GM19452 (cell line): ENCODE measurements around the gene TARDBP.
"Not testable (repeated sequence)": the region's sequence is repeated elsewhere in the genome, so short reads cannot be mapped to it uniquely, and the experiment has no call there.

Experiments
- ATAC-seq: cut with Tn5 transposase; IDR thresholded peaks from one replicate; pipeline ENCODE4 v1.9.1; 2021; ENCODE audit not compliant: unreplicated experiment

The TARDBP gene

GRCh38 chr1:10992004-10992403 lies 20.4 kb upstream of the TARDBP start:
- not testable (repeated sequence) for ATAC-seq

DNA sequence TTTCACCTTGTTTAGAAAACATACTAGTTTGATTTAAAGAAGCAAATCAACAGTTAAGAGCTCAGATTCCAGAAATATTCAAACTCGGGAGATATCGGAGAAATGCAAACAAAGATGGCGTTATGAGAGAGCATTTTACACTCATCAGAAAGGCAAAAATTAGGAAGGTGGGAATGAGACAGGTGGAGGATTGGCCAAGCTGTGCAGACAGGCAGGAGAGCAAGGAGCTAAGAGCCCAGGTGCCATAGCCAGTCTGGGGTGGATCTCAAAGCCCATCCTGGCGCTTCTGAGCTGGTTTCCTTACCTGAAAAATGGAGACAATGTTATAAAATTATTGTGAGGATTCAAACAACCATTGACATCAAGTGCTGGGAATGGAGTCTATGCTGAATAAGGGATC lies 19.6 kb upstream of the TARDBP start:
- ATAC-seq, result no peak

DNA sequence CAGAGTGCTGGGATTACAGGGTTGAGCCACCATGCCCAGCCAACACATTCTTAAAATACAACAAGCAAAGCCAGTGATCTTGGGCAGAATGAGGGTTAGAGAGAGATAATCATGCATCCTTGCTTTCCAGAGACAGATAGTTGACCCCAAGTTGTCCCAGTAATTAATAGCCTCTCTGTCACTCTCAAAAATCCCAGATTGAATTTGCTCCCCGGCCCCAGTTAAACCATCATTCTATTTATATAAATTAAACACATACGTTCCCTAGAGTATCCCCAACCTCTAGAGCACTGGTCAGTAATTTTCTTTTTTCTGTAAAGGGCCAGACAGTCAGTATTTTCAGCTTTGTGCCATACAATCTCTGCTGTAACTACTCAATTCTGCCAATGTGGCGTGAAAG lies 16.4 kb upstream of the TARDBP start:
- no peak for ATAC-seq

DNA sequence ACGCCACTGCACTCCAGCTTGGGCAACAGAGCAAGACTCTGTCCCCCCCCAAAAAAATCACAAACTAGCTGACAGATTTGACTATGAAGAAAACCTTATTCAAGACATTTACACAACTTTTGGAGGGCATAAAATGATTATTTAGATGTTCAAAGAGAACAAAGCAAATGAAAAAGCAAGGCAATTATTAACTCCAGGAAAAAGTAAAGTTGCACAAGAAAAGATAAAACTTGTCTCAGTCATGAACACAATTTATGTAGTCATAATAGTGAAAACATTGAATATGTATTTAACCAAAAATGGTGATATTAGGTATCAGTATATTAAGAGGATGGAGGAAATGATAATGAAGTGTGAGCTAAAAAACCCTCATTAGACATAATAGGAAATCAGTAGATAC lies 11.9 kb upstream of the TARDBP start:
- no peak for ATAC-seq

- ATAC-seq, result no peak
Measured at GRCh38 chr1:11013160-11013531, 692 bp downstream of the TARDBP start.

DNA sequence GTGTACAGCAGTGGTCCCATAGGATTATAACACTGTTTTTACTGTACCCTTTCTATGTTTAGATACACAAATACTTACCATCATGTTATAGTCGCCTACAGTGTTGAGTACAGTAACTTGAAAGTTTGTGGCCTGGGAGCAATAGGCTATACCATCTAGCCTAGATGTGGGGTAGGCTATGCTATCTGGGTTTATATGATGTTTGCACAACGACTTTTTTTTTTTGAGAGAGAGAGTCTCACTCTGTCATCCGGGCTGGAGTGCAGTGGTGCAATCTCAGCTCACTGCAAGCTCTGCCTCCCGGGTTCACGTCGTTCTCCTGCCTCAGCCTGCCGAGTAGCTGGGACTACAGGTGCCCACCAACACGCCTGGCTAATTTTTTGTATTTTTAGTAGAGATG lies 6.9 kb downstream of the TARDBP start:
- ATAC-seq, result not testable (repeated sequence)

GRCh38 chr1:11019971-11020370 lies 7.5 kb downstream of the TARDBP start:
- ATAC-seq, result no peak

GRCh38 chr1:11023201-11023600 lies 10.7 kb downstream of the TARDBP start:
- no peak for ATAC-seq

- no peak for ATAC-seq
Measured at GRCh38 chr1:11024154-11024873, 11.9 kb downstream of the TARDBP start.

DNA sequence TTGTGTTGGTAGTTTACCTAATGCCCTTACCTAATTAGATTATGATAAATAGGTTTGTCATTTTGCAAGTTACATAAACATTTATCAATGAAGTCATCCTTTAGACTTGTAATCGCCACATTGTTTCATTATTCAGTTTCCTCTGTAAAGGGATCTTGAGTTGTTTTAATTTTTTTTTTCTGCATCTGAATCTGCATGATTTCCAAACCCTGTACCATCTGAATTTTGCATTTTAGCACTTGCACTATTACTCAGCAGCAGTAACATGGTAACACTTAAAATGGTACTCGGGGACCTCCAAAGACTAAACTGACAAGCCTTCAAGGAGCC lies 12.4 kb downstream of the TARDBP start:
- ATAC-seq, result no peak

- ATAC-seq, result no peak
Measured at GRCh38 chr1:11025618-11026017, 13.2 kb downstream of the TARDBP start.

DNA sequence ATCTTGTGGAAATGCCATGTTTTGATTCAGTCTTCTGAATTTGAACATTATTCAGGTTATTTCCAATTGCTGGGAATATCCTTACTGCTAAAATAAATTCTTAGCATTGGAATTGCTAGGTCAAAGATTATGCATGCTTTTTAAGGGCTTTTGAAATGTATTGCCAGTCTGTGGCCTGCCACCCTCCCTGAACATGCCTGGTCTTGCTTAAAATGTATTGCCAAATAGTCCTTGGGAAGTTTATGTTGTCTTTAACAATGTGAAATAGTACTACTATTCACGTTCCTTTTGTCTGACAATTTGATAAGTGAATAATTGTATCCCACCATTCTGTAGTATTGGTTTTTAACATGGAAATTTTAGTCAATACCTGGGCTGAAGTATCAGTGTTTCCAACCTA lies 13.6 kb downstream of the TARDBP start:
- no peak for ATAC-seq

GRCh38 chr1:11026903-11027302 lies 14.4 kb downstream of the TARDBP start:
- no peak for ATAC-seq

DNA sequence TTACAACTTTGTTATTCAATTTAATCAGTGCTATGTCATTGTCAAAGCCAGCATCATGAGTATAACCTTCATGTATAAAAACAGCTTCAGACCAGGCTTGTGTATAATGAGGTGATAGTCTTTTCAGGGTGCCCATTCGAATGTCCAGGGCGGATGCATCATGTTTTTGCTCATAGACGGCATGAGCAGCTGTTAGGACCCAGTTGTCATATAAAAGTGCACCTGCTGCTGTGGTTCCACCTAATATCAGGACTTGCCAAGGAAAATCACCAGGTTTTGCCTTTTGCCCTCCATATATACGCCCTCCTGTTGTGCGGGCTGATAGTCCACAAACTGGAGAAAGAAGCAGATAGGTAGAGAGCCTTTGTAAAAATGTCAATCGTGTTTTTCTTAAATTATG lies 14.9 kb downstream of the TARDBP start:
- no peak for ATAC-seq

- ATAC-seq, result no peak
Measured at GRCh38 chr1:11028018-11028417, 15.6 kb downstream of the TARDBP start.

DNA sequence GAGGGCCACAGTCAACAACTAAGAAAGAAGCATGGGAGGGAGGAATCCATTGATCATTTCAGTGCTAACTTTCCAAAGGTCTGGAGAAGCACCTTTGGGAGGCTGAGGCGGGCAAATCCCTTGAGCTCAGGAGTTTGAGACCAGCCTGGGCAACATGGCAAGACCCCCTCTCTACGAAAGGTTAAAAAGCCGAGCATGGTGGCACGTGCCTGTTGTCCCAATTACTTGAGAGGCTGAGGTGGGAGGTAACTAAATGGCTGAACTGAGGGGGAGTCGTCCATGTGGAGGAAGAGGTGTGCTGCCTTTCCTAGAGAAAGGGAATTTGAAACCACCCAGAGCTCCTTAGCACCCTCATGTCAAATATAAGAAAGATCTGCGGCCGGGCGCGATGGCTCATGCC lies 18.4 kb downstream of the TARDBP start:
- no peak for ATAC-seq

- no peak for ATAC-seq
Measured at GRCh38 chr1:11031624-11032262, 19.3 kb downstream of the TARDBP start.

GRCh38 chr1:11037019-11037739 lies 24.7 kb downstream of the TARDBP start:
- ATAC-seq, result not testable (repeated sequence)

GRCh38 chr1:11037740-11038182 lies 25.3 kb downstream of the TARDBP start:
- no peak for ATAC-seq

DNA sequence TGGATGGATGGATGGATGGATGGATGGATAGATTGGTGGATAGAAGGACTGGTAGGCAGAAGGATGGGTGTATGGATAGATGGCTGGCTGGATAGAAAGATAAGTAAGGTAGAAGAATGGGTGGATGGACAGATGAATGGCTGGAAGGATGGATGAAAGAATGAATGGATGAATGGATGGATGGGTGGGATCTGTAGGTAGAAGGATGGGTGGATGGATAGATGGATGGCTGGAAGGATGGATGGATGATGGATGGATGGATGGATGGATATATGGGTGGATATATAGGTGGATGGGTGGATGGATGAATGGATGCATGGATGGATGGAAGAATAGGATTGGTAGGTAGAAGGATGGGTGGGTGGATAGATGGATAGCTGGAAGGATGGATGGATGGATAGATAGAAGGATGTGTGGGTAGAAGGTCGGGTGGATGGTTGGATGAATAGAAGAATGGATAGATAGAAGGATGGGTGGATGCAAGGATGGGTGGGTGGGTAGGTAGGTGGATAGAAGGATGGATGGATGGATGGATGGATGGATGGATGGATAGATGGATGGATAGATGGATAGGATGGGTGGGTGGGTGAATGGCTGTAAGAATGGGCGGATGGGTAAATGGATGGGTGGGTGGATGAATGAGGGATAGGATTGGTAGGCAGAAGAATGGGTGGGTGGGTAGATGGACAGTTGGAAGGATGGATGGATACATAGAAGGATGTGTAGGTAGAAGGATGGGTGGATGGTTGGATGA lies 27.1 kb downstream of the TARDBP start:
- ATAC-seq, result no peak

DNA sequence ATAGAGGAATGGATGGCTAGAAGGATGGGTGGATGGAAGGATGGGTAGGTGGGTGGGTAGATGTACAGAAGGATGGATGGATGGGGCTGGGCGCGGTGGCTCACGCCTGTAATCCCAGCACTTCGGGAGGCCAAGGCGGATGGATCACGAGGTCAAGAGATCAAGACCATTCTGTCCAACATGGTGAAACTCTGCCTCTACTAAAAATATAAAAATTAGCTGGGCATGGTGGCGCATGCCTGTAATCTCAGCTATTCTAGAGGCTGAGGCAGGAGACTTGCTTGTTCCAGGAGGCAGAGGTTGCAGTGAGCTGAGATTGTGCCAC lies 27.6 kb downstream of the TARDBP start:
- not testable (repeated sequence) for ATAC-seq

DNA sequence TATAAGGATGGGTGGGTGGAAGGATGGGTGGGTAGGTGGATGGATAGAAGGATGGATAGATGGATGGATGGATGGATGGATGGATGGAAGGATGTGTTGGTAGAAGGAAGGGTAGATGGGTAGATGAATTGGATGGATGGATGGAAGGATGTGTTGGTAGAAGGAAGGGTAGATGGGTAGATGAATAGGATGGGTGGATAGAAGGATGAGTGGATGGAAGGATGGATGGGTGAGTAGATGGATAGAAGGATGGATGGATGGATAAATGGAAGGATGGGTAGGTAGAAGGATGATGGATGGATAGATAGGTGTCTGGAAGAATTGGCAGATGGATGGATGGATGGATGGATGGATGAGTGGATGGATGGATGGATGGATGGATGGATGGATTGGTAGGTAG lies 28.6 kb downstream of the TARDBP start:
- ATAC-seq, result no peak
